ENCODE measurements around the gene SLCO1A2.

Gene SLCO1A2

GRCh38 chr12:21305661-21306060, 29.1 kb downstream of the SLCO1A2 start:
- in situ Hi-C loops (cut with HindIII; ENCODE audit: low pct_unique_long_range_greater_than_20kb, low sequenced_read_pairs): no loop called here
- TF ChIP-seq JUND (IDR thresholded peaks at IDR 0.05; ENCODE audit: low read depth): no peak
- DNase-seq (ENCODE audit: low read depth in 1 of 2, low spot score in 1 of 2): no peak

- in situ Hi-C loops (cut with HindIII; ENCODE audit: low pct_unique_long_range_greater_than_20kb, low sequenced_read_pairs): no loop called here
- TF ChIP-seq JUND (IDR thresholded peaks at IDR 0.05; ENCODE audit: low read depth): no peak
- DNase-seq (ENCODE audit: low read depth in 1 of 2, low spot score in 1 of 2): no peak
These were observed 34.1 kb downstream of the SLCO1A2 start for GRCh38 chr12:21300632-21301031.

GRCh38 chr12:21296751-21297406, 37.8 kb downstream of the SLCO1A2 start:
- DNase-seq (ENCODE audit: low read depth in 1 of 2, low spot score in 1 of 2): peak in 1 of 2 experiments; percentile 38
- no peak for TF ChIP-seq JUND (IDR thresholded peaks at IDR 0.05; ENCODE audit: low read depth)
- in situ Hi-C loops (cut with HindIII; ENCODE audit: low pct_unique_long_range_greater_than_20kb, low sequenced_read_pairs): no loop called here

GRCh38 chr12:21296348-21296747, 38.4 kb downstream of the SLCO1A2 start:
- in situ Hi-C loops (cut with HindIII; ENCODE audit: low pct_unique_long_range_greater_than_20kb, low sequenced_read_pairs): no loop called here
- no peak for TF ChIP-seq JUND (IDR thresholded peaks at IDR 0.05; ENCODE audit: low read depth)

GRCh38 chr12:21294176-21294575, 40.5 kb downstream of the SLCO1A2 start:
- no peak for TF ChIP-seq JUND (IDR thresholded peaks at IDR 0.05; ENCODE audit: low read depth)
- DNase-seq (ENCODE audit: low read depth in 1 of 2, low spot score in 1 of 2): no peak
- in situ Hi-C loops (cut with HindIII; ENCODE audit: low pct_unique_long_range_greater_than_20kb, low sequenced_read_pairs): no loop called here

More at GRCh38 chr12:21296348-21296747, 38.4 kb downstream of the SLCO1A2 start:
- DNase-seq (ENCODE audit: low read depth in 1 of 2, low spot score in 1 of 2): no peak

GRCh38 chr12:21292111-21292510, 42.6 kb downstream of the SLCO1A2 start:
- in situ Hi-C loops (cut with HindIII; ENCODE audit: low pct_unique_long_range_greater_than_20kb, low sequenced_read_pairs): no loop called here
- no peak for TF ChIP-seq JUND (IDR thresholded peaks at IDR 0.05; ENCODE audit: low read depth)
- no peak for DNase-seq (ENCODE audit: low read depth in 1 of 2, low spot score in 1 of 2)

GRCh38 chr12:21289698-21290097, 45.0 kb downstream of the SLCO1A2 start:
- TF ChIP-seq JUND (IDR thresholded peaks at IDR 0.05; ENCODE audit: low read depth): no peak
- DNase-seq (ENCODE audit: low read depth in 1 of 2, low spot score in 1 of 2): no peak
- in situ Hi-C loops (cut with HindIII; ENCODE audit: low pct_unique_long_range_greater_than_20kb, low sequenced_read_pairs): no loop called here

GRCh38 chr12:21276826-21277225, 57.9 kb downstream of the SLCO1A2 start:
- DNase-seq (ENCODE audit: low read depth in 1 of 2, low spot score in 1 of 2): no peak
- no peak for TF ChIP-seq JUND (IDR thresholded peaks at IDR 0.05; ENCODE audit: low read depth)
- in situ Hi-C loops (cut with HindIII; ENCODE audit: low pct_unique_long_range_greater_than_20kb, low sequenced_read_pairs): no loop called here

GRCh38 chr12:21265932-21266331, 68.8 kb downstream of the SLCO1A2 start:
- in situ Hi-C loops (cut with HindIII; ENCODE audit: low pct_unique_long_range_greater_than_20kb, low sequenced_read_pairs): no loop called here
- no peak for TF ChIP-seq JUND (IDR thresholded peaks at IDR 0.05; ENCODE audit: low read depth)
- no peak for DNase-seq (ENCODE audit: low read depth in 1 of 2, low spot score in 1 of 2)

- in situ Hi-C loops (cut with HindIII; ENCODE audit: low pct_unique_long_range_greater_than_20kb, low sequenced_read_pairs): no loop called here
- no peak for TF ChIP-seq JUND (IDR thresholded peaks at IDR 0.05; ENCODE audit: low read depth)
- no peak for DNase-seq (ENCODE audit: low read depth in 1 of 2, low spot score in 1 of 2)
These were observed 70.5 kb downstream of the SLCO1A2 start for GRCh38 chr12:21264232-21264631.

GRCh38 chr12:21257172-21257571, 77.5 kb downstream of the SLCO1A2 start:
- DNase-seq (ENCODE audit: low read depth in 1 of 2, low spot score in 1 of 2): no peak
- in situ Hi-C loops (cut with HindIII; ENCODE audit: low pct_unique_long_range_greater_than_20kb, low sequenced_read_pairs): no loop called here
- no peak for TF ChIP-seq JUND (IDR thresholded peaks at IDR 0.05; ENCODE audit: low read depth)

- in situ Hi-C loops (cut with HindIII; ENCODE audit: low pct_unique_long_range_greater_than_20kb, low sequenced_read_pairs): no loop called here
- DNase-seq (ENCODE audit: low read depth in 1 of 2, low spot score in 1 of 2): no peak
- no peak for TF ChIP-seq JUND (IDR thresholded peaks at IDR 0.05; ENCODE audit: low read depth)
These were observed 82.6 kb downstream of the SLCO1A2 start for GRCh38 chr12:21252070-21252469.

- in situ Hi-C loops (cut with HindIII; ENCODE audit: low pct_unique_long_range_greater_than_20kb, low sequenced_read_pairs): no loop called here
- DNase-seq (ENCODE audit: low read depth in 1 of 2, low spot score in 1 of 2): peak in 1 of 2 experiments; percentile 28
- no peak for TF ChIP-seq JUND (IDR thresholded peaks at IDR 0.05; ENCODE audit: low read depth)
These were observed 86.0 kb downstream of the SLCO1A2 start for GRCh38 chr12:21248679-21249078.

GRCh38 chr12:21239866-21240265, 94.9 kb downstream of the SLCO1A2 start:
- DNase-seq (ENCODE audit: low read depth in 1 of 2, low spot score in 1 of 2): no peak
- in situ Hi-C loops (cut with HindIII; ENCODE audit: low pct_unique_long_range_greater_than_20kb, low sequenced_read_pairs): no loop called here
- TF ChIP-seq JUND (IDR thresholded peaks at IDR 0.05; ENCODE audit: low read depth): no peak
